ENCODE results near the gene FBXL15.

The FBXL15 gene

GRCh38 chr10:102457591-102458150 is 37.0 kb downstream of the FBXL15 start:
- no peak for DNase-seq (ENCODE audit: low read depth)

- no peak for DNase-seq (ENCODE audit: low read depth)
These were observed 38.0 kb downstream of the FBXL15 start for GRCh38 chr10:102458656-102459055.

- DNase-seq (ENCODE audit: low read depth), result no peak
These were observed 40.2 kb downstream of the FBXL15 start for GRCh38 chr10:102460836-102461186.

DNA sequence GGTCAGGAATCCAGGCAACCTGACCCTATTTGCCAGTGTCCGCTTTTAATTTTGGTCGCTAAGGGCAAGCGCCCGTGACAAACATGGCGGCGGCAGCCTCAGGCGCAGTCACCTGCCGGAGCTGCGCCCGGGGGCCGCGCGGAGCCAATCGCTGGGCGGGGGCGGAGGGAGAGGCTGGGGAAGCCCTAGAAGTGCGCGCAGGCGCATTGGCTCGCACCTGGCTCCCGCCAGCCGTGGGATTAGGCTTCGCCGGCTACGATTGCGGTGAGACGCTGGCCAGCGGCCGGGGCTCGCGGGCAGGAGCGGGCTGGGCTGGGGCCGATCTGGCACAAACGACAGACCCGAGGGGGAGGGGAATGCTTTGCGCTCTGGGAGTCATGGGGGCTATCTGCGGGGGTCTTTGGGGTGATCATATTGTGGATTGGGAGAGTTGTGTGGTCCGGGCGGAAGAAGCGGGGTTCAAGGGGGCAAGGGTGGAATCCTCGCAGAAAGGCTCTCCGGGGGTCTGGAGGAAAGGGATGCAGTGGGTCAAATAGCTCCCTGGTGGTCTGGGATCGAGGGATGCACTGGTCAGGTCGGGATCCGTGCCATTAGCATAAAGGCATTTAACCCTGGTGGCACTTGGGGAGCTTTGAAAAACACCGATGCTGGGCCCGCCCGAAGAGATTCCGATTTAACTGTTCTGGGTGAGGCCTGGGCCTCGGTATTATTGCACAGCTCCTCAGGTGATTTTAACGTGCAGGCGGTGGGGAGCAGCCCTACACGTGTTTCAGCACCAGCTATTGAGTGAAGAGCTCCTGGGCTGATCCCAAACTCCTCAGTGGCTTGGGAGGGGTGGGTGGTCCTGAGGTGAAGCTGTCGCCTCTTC is 40.8 kb downstream of the FBXL15 start:
- peak; percentile 87 for DNase-seq (ENCODE audit: low read depth)

DNA sequence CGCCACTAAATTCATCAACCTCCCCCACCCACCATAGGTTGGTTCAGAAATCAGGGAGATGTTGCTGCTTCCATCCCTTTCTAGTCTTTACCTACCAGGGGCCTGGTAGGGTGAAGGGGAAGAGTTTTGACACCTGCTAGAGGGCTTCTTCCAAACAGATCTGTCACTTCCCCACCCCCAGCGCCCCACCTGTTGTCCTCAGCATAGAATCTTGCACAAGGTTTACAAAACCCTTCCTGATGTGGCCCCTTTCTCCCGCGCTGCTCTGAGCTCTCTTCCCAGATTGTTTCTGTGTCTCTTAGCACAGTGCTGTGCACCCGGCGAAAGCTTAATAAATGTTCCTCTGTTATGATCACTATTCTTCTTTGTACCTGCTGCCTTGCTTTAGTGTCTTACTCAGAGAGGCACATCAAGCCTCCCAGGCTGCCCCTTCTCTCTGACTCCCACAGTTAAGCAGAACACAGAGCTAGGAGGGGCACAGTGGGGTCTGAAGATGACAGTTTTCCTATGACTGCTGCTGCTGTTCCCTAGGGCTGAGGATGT is 41.9 kb downstream of the FBXL15 start:
- DNase-seq (ENCODE audit: low read depth), result no peak

GRCh38 chr10:102463983-102464382 is 43.3 kb downstream of the FBXL15 start:
- DNase-seq (ENCODE audit: low read depth), result no peak

- no peak for DNase-seq (ENCODE audit: low read depth)
These were observed 44.8 kb downstream of the FBXL15 start for GRCh38 chr10:102465466-102465865.

GRCh38 chr10:102467318-102467717 is 46.7 kb downstream of the FBXL15 start:
- DNase-seq (ENCODE audit: low read depth), result no peak

GRCh38 chr10:102467971-102468438 is 47.4 kb downstream of the FBXL15 start:
- DNase-seq (ENCODE audit: low read depth), result no peak

DNA sequence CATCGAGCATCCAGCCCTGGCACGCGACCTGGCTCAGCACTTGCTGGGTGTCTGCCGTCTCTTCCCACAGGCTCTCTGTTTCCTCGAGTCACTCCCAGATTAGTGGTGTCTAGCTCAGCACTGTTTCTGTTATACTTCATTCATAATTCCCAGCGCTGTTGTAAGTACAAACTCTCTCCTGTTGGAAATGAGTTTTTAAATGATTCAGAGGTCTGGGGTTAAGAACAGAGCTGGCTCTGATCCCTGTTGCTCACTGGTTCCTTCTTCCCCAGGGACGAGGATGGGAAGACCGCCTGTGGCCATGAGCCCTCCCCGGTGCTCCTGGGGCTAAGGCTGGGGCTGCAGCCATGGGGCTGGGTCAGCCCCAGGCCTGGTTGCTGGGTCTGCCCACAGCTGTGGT is 48.0 kb downstream of the FBXL15 start:
- DNase-seq (ENCODE audit: low read depth), result no peak

GRCh38 chr10:102470579-102471546 is 50.2 kb downstream of the FBXL15 start:
- no peak for DNase-seq (ENCODE audit: low read depth)
